HG02970 (cell line): ENCODE results near the gene ANO2.
"Not testable (repeated sequence)": the region's sequence is repeated elsewhere in the genome, so short reads cannot be mapped to it uniquely, and the experiment has no call there.

Experiments used
- ATAC-seq: cut with Tn5 transposase; IDR thresholded peaks from one replicate; pipeline ENCODE4 v1.9.1; 2021; ENCODE audit warnings: mild to moderate bottlenecking, moderate library complexity, moderate number of reproducible peaks; ENCODE audit not compliant: unreplicated experiment, low FRiP score

The ANO2 gene

GRCh38 chr12:5846950-5847349 lies 98.1 kb downstream of the ANO2 start:
- no peak for ATAC-seq

GRCh38 chr12:5840944-5841343 lies 104.1 kb downstream of the ANO2 start:
- no peak for ATAC-seq

- no peak for ATAC-seq
Measured at GRCh38 chr12:5830111-5830510, 114.9 kb downstream of the ANO2 start.

- no peak for ATAC-seq
Measured at GRCh38 chr12:5827591-5827990, 117.5 kb downstream of the ANO2 start.

- ATAC-seq, result not testable (repeated sequence)
Measured at GRCh38 chr12:5825761-5826160, 119.3 kb downstream of the ANO2 start.

GRCh38 chr12:5818877-5819276 lies 126.2 kb downstream of the ANO2 start:
- not testable (repeated sequence) for ATAC-seq

- no peak for ATAC-seq
Measured at GRCh38 chr12:5817246-5817645, 127.8 kb downstream of the ANO2 start.

GRCh38 chr12:5809586-5809985 lies 135.5 kb downstream of the ANO2 start:
- no peak for ATAC-seq

- no peak for ATAC-seq
Measured at GRCh38 chr12:5808981-5809380, 136.1 kb downstream of the ANO2 start.

- no peak for ATAC-seq
Measured at GRCh38 chr12:5807514-5808219, 137.4 kb downstream of the ANO2 start.

GRCh38 chr12:5807090-5807414 lies 138.0 kb downstream of the ANO2 start:
- no peak for ATAC-seq

GRCh38 chr12:5806371-5807089 lies 138.5 kb downstream of the ANO2 start:
- ATAC-seq, result no peak

GRCh38 chr12:5803532-5803931 lies 141.5 kb downstream of the ANO2 start:
- ATAC-seq, result no peak

GRCh38 chr12:5798242-5799015 lies 146.6 kb downstream of the ANO2 start:
- ATAC-seq, result no peak

- no peak for ATAC-seq
Measured at GRCh38 chr12:5797661-5798060, 147.4 kb downstream of the ANO2 start.

GRCh38 chr12:5796959-5797225 lies 148.2 kb downstream of the ANO2 start:
- no peak for ATAC-seq

- ATAC-seq, result no peak
Measured at GRCh38 chr12:5796171-5796958, 148.7 kb downstream of the ANO2 start.

GRCh38 chr12:5794156-5794555 lies 150.9 kb downstream of the ANO2 start:
- no peak for ATAC-seq

- ATAC-seq, result no peak
Measured at GRCh38 chr12:5792343-5792742, 152.7 kb downstream of the ANO2 start.

GRCh38 chr12:5789469-5789968 lies 155.5 kb downstream of the ANO2 start:
- no peak for ATAC-seq

- ATAC-seq, result no peak
Measured at GRCh38 chr12:5787828-5788227, 157.2 kb downstream of the ANO2 start.
